HG02610 (cell line): ENCODE measurements around the gene POLH.

ENCODE experiments used
- ATAC-seq: cut with Tn5 transposase; IDR thresholded peaks from one replicate; pipeline ENCODE4 v1.9.1; 2021; ENCODE audit warnings: mild to moderate bottlenecking, moderate library complexity; ENCODE audit not compliant: unreplicated experiment

The POLH gene

GRCh38 chr6:43604174-43604573, 28.2 kb downstream of the POLH start:
- ATAC-seq, result no peak

DNA sequence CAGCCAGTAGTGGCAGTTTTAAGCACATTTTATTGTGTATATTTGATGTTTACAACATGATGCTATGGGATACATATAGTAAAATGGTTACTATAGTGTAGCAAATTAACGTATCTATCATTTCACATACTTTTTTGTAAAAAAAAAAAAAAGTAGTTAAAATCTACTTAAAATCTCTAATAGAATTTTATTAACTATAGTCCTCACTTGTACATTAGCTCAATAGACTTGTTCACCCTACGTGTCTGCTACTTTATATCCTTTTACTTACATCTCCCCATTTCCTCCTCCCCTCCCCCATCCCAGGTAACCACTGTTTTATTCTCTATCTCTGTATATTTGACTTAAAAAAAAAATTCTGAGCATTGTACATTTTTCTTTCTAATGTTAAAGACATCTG, 30.0 kb downstream of the POLH start:
- no peak for ATAC-seq

GRCh38 chr6:43608310-43608763, 32.4 kb downstream of the POLH start:
- no peak for ATAC-seq

GRCh38 chr6:43608807-43609206, 32.8 kb downstream of the POLH start:
- ATAC-seq, result no peak

DNA sequence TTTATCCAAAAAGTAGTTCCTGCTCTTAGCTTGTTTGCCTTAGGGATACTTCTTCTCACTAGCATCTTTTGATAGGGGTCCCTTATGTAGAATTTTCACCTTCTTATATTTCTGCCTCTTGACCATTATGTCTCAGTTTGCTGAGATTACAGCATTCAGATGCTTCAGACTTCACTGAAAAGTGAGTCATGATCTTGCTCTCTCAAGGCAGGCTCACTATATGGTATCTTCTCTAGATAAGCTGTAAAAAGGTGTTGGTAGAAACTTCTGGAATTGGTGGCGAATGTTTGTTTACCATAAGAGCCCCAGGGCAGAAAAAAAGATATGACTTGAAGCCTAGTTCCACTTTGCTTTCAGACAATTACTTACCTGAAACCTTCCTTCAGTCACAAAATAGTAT, 33.4 kb downstream of the POLH start:
- ATAC-seq, result no peak

DNA sequence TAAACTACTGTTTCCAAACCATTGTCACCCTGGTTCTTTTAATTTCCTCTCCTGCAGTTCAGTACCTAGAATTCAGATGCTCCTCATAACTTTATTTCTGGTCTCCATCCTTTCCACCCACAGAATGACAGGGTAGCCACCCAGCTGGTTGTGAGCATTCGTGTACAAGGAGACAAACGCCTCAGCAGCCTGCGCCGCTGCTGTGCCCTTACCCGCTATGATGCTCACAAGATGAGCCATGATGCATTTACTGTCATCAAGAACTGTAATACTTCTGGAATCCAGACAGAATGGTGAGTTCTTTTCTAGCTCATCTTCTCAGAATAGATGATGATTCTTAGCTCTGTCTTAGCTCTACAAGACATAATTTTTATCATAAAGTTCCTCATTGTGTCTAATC, 34.4 kb downstream of the POLH start:
- ATAC-seq, result no peak

- ATAC-seq, result no peak
These were observed 37.9 kb downstream of the POLH start for GRCh38 chr6:43613721-43614395.

- ATAC-seq, result no peak
These were observed 38.4 kb downstream of the POLH start for GRCh38 chr6:43614396-43614730.

GRCh38 chr6:43616725-43617472, 40.9 kb downstream of the POLH start:
- ATAC-seq, result no peak

DNA sequence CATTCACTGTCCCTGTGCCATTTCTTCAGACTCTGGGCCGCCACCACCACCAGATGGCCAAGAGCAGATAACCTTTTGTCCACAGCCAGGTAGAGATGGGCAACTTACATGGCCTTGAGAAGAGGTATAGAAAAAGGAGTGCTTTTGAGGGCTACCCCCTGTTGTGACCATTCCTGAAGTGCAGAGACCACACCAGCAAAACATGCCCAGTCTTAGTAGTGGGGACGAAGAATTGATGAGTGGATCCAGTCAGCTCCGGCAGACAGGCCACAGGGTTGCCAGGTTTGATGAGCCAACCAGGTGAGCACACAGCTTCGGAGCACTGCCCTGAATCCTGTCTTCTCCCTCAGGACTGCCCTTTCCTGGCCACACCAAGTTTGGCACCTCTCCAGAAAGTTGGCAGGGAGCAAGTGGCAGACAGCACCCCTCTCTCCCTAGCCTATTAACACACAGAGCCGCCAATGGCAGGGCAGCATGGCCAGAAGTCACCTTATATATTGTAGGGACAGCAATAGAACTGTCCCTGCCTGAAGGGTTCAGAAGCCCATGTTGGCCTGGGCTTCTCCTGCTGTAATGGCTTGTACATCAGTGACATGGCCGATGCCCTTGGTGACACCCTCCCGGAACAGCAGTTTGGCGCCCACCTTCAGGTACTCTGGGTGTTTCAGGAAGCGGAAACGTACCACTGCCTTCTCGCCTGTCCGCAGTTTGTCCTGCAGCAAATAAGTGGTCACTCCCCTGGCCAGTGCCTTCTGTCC, 45.3 kb downstream of the POLH start:
- ATAC-seq, result no peak

- no peak for ATAC-seq
These were observed 45.8 kb downstream of the POLH start for GRCh38 chr6:43621836-43622180.

DNA sequence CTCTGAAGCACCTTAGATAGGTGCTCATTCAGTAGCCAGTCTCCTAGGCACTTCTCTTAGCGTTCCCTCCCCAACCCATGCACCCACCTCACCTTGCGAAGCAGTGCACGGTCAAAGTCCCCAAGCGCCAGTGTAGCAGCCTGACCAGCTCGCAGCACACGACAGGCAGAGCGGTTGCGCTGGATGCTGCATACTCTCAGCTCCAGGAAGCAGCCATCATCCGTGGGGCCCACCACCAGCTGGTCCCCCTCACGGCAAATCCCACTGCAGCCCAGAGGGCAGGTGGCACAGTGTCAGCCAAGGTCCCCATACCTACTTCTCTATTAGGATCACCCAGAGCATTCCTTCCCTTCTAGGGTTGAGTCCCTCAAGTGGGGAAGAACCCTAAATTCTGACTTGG, 46.6 kb downstream of the POLH start:
- no peak for ATAC-seq

GRCh38 chr6:43623880-43624785, 48.1 kb downstream of the POLH start:
- no peak for ATAC-seq

- no peak for ATAC-seq
These were observed 48.9 kb downstream of the POLH start for GRCh38 chr6:43624786-43625288.

GRCh38 chr6:43625393-43625992, 49.5 kb downstream of the POLH start:
- no peak for ATAC-seq

- ATAC-seq, result no peak
These were observed 51.2 kb downstream of the POLH start for GRCh38 chr6:43627008-43627825.

DNA sequence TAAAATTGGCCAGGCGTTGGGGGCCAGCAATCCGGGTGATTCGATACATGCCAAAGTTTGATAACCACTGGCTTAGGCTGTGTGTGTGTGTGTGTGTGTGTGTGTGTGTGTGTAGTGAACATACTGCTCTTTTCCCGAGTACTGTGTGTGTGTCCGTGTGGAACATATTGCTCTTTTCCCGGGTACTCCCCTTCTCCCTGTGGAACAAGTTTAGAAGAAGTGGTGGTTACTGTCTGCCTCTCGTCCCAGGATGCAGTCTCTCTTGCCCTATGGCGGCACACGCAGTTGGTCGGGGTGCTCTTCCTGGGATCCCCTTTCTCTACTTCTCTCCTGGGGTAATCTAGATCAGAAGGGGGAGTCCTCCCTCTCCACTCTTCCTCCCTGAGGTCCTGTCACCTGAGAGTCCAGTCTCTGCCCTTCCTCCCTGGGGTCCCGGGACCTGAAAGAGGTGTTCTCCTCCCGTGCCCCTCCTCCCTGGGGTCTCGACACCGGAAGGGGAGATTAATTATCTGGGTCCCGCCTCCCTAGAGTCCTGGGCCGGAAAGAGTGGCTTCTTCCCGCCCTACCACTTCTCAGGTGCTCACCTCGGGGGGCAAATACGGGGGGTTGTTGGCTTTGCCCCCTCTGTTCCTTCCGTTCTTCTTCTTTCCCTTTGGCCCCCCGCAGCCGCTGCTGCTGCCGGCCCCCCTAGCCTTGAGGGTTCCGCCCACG, 52.6 kb downstream of the POLH start:
- ATAC-seq, result no peak

- ATAC-seq, result peak; percentile 75
These were observed 53.1 kb downstream of the POLH start, which contains the start of gene GTPBP2 for GRCh38 chr6:43629104-43629504. Gene GTPBP2, minus strand, starts transcription at chr6:43629264. Its CDS starts 102 bp downstream, at chr6:43629162.
